Left cardiac atrium (tissue), 4 donors: Measurements from ENCODE around the gene EI24. TPM values are rescaled to one million over a fixed set of nuclear protein-coding genes. Genes with fewer than 3 reads are reported as not detected.
"Not testable (repeated sequence)": the region's sequence is repeated elsewhere in the genome, so short reads cannot be mapped to it uniquely, and the experiment has no call there.

ENCODE experiments used
- ATAC-seq, 2 donors: fragments of 200-7000 bp; cut with Tn5 transposase; one replicate each; pipeline ENCODE4 v1.9.1; 2020; ENCODE audit warnings: mild to moderate bottlenecking in 2 of 2, moderate library complexity in 2 of 2
- DNase-seq: peaks from one replicate; pipeline ENCODE4 v3.0.0-alpha.2; 2020
- intact Hi-C, 2 donors: fragments of 100-400 bp; cut with DNase I; formaldehyde crosslinking; loops; one replicate each; pipeline versions ENCODE4 v1.14.1 to v1.15.1; 2022 to 2023
- total RNA-seq, 2 donors: library from RNA; stranded (reverse); fragmentation: NEBNext Ultra II Directional; extraction: Animal tissue kit (Norgen Biotek cat#: 25700); gene quantifications; one replicate each; pipeline ENCODE4 v1.2.1, GENCODE V29; 2021
- donor health status: DM: no; HTN: yes; CAD: no.
- donor health status: DM: no; HTN: yes; CAD: no; lungs with severe emphysema.
- donor health status: DM: yes; HTN: yes; CAD: no.
- donor health status: Dilated cardiomyopathy.

EI24 gene
- total RNA-seq, 2 donors from 2014 or later: 63.7 to 73.2 TPM

- DNase-seq: no peak
- intact Hi-C loops: loop anchor here (5.0 to 10.0 kb wide), 2 partner anchors 39 to 52 kb away; partner anchors contain the start of gene CHEK1 (in 1 of the 2)
- ATAC-seq: no peak
Measured at GRCh38 chr11:125572916-125573315, 3.6 kb downstream of the EI24 start.

GRCh38 chr11:125577181-125577580, 7.9 kb downstream of the EI24 start:
- ATAC-seq, DNase-seq: not testable (repeated sequence)
- intact Hi-C loops: loop anchor here in 1 of 2 donors (10.0 kb wide), 1 partner anchor 48 kb away; the partner anchor contains the start of gene CHEK1

GRCh38 chr11:125578783-125579182, 9.5 kb downstream of the EI24 start:
- no peak for DNase-seq
- no peak for ATAC-seq
- intact Hi-C loops: loop anchor here in 1 of 2 donors (10.0 kb wide), 1 partner anchor 46 kb away; the partner anchor contains the start of gene CHEK1

DNA sequence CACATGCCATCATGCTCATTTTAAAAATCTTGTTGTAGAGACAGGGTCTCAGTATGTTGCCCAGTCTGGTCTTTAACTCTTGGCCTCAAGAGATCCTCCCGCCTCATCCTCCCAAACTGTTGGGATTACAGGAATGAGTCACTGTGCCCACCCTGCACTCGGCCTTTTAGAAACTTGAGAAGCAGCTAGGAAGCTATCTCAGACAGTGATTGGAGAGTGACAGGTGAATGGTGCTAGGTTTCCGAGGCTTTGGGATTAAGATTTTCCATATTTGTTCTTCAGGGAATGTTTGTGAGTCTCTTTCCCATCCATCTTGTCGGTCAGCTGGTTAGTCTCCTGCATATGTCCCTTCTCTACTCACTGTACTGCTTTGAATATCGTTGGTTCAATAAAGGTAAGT, 10.5 kb downstream of the EI24 start:
- DNase-seq: no peak
- ATAC-seq: no peak
- intact Hi-C loops: loop anchor here in 1 of 2 donors (10.0 kb wide), 1 partner anchor 45 kb away; the partner anchor contains the start of gene CHEK1

- ATAC-seq (no peak), DNase-seq (no peak)
- intact Hi-C loops: no loop called here
Measured at GRCh38 chr11:125583496-125583895, 14.2 kb downstream of the EI24 start.

- no peak for DNase-seq
- intact Hi-C loops: no loop called here
- ATAC-seq: no peak
Measured at GRCh38 chr11:125585487-125585886, 16.2 kb downstream of the EI24 start.

DNA sequence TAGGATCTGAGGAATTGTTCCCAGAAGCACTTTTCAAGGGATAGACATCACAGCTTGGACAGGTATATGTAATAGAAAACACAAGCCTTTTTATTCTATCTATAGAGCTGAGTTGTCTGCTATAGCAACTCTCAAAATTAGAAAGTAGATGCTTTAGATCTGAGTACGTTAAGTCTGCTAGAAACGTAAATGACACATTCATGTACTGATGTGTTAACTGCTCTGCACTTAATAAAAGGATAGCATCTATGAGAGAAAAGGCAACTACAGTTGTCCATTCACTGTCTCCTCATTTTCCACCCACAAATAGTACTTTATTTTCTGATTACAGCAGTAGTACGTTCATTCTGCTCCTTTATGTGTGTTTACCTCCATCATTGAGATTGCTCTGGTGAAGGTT, 17.3 kb downstream of the EI24 start:
- no peak for ATAC-seq
- intact Hi-C loops: no loop called here
- no peak for DNase-seq

DNA sequence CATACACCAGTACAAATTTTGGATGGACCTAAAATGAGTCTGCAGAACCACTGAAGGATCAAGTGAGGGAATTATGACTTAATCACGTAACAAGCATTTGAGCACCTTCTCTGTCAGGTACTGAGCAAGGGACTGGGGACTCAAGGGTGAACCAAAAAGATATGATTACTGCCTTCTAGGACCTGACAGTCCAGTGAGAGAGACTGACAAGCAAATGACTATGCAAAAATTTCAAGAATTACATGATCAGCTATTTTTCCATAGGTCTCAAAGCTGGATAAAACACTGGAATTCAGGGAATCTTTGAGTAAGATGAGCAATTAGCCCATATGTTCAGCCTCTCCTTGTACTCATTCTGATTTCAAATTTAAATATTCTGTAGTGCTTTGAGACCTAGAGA, 18.2 kb downstream of the EI24 start:
- ATAC-seq (no peak), DNase-seq (no peak)
- intact Hi-C loops: no loop called here

DNA sequence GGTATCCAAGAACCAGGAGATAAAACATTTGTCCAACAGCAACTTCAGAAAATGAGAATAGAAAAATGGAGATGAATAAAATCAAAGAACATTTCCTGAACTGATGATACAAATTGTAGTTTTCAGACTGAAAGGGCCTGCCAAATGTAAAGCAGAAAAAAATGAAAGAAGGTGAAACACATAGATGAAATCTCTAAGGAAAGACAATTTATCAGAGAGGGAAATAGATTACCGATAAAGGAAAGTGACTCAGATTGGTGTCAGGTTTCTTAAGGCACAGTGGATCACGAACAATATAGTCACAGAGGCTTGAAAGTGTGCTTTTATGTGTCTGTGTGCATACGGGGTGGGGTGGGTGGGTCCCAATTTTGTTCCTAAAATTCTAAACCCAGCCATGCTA, 19.2 kb downstream of the EI24 start:
- ATAC-seq: no peak
- intact Hi-C loops: no loop called here
- DNase-seq: no peak

- peak; percentile 18 to 39 for ATAC-seq
- intact Hi-C loops: loop anchor here in 1 of 2 donors (2.0 kb wide), 1 partner anchor 33 kb away; the partner anchor contains the start of gene CHEK1
- DNase-seq: peak; percentile 43
Measured at GRCh38 chr11:125591649-125592304, 22.5 kb downstream of the EI24 start.

- DNase-seq (peak; percentile 100), ATAC-seq (peak; percentile 98)
- intact Hi-C loops: loop anchor here in 1 of 2 donors (2.0 kb wide), 1 partner anchor 32 kb away; the partner anchor contains the start of gene CHEK1
Measured at GRCh38 chr11:125592305-125593113, 23.2 kb downstream of the EI24 start, which contains the start of gene STT3A. Gene STT3A, plus strand, starts transcription at chr11:125592852. Its CDS starts 3,064 bp downstream, at chr11:125595916.

DNA sequence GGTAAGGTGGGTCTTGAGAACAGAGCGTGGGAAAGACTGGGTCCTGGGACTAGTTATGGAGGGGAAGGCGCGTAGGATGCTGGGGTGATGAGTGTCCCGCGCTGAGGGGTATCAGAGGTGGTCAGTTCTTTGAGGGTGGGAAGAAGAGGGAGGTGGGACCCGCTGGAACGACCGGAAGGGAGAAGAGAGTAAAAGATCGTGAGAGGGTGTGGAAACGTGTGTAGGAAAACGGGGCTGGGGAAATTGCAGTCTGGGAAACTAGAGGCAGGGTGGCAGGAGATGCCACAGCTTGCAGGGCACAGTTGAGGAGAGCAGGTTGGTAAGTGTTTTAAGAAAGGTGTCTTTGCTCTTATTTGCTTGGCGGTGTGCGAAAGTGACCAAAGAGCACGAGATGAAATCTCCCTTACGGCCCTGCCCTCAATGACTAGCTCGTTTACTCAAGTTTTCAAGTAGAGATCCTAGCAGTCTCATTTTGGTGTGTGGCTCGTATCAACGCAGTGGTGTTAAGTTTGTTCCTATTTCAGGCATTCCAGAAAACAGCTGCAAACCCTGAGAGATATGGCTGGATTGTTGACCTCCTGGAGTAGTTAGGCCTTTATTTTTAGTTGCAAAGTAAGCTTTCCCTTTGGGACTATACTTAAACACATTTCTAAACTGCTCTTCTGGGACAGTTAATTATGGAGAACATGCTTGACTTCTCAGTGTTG, 24.0 kb downstream of the EI24 start:
- intact Hi-C loops: loop anchor here in 1 of 2 donors (2.0 kb wide), 1 partner anchor 32 kb away; the partner anchor contains the start of gene CHEK1
- DNase-seq (peak; percentile 28), ATAC-seq (peak in 1 of 2 donors; percentile 1)

- DNase-seq (no peak), ATAC-seq (no peak)
- intact Hi-C loops: no loop called here
Measured at GRCh38 chr11:125594958-125595357, 25.7 kb downstream of the EI24 start.

- ATAC-seq: no peak
- no peak for DNase-seq
- intact Hi-C loops: no loop called here
Measured at GRCh38 chr11:125600663-125601062, 31.4 kb downstream of the EI24 start.

DNA sequence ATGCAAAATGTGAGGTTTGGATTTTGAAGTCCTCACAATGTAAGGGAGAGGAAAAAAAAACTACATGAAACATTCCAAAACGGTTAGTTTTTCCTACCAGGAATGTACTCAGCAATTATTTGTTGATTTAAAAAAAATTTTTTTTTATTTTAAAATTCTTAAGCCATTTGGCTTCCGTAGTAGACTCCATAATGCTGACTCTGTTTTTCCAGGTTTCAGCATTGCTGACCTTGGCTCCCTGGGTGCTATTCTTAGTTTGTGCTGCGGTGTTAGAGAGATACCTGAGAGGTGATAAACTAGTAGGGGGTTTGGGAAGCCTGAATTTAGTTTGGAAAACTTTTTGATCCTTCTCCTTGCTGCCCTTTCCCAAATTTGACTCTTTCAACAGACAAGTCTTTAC, 33.9 kb downstream of the EI24 start:
- DNase-seq (no peak), ATAC-seq (no peak)
- intact Hi-C loops: no loop called here

DNA sequence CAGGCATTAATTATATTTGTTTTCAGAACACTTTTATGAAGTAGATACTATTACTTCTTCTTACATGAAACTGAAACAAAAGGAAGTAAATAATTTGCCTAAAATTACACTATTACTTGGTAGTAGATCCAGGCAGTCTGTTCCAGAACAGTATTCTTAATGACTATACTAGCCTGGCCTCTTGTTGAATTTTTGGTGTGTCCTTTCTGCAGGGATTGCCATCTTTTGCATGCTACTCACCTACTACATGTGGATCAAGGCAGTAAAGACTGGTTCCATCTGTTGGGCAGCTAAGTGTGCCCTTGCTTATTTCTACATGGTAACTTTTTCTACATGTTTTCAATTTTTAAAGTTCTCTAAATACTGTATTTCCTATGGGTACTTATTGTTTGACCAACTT, 36.1 kb downstream of the EI24 start:
- DNase-seq (no peak), ATAC-seq (no peak)
- intact Hi-C loops: no loop called here

DNA sequence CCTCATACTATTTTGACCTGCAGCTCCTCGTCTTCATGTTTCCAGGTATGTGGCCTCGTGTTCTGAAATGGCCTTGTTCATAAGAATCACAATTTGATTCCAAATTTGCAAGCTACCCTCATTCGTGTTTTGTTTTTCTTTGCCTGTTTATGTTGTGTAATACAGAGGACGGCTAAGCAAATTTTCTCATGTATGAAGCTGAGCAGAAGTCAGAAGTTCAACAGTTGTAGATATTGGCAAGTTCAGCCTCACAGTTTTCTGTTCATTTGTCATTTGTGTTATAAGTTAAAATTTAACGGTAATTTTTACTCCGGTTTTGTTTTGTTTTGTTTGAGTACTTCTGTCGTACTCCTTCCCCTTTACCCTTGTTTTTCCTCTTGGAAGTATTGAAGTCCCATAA, 40.3 kb downstream of the EI24 start:
- ATAC-seq (no peak), DNase-seq (no peak)
- intact Hi-C loops: no loop called here

- DNase-seq (no peak), ATAC-seq (no peak)
- intact Hi-C loops: no loop called here
Measured at GRCh38 chr11:125618383-125618782, 49.1 kb downstream of the EI24 start.

GRCh38 chr11:125621995-125622394, 52.7 kb downstream of the EI24 start:
- no peak for ATAC-seq
- DNase-seq: no peak
- intact Hi-C loops: loop anchor here in 1 of 2 donors (10.0 kb wide), 1 partner anchor 47 kb away; no protein-coding TSS in a partner anchor
